Endothelial cell of umbilical vein (primary cell): ENCODE measurements around the gene PDIA5. TPM values are rescaled to one million over a fixed set of nuclear protein-coding genes. Genes with fewer than 3 reads are reported as not detected.

Source experiments
- BruUV-seq: library from RNA; stranded (reverse); fragments of 400-500 nt; replicated peaks from 2 replicates; lab custom pipeline; 2021; lab: Mats Ljungman, UMichigan
- CTCF ChIA-PET: fragments of 300-600, 350-600 bp; sonication (Branson Sonifier 250); formaldehyde crosslinking; loops from one replicate; lab custom pipeline; 2021; ENCODE audit warnings: antibody characterized with exemption, inconsistent platforms; lab: Charles Lee
- POLR2A ChIA-PET: fragments of 300-600, 350-600 bp; sonication (Branson Sonifier 250); formaldehyde crosslinking; loops from one replicate; lab custom pipeline; 2021; ENCODE audit warnings: antibody characterized with exemption, inconsistent platforms; lab: Charles Lee
- DNase-seq: peaks from one replicate; pipeline ENCODE4 v3.0.0-alpha.2; 2011; ENCODE audit warnings: low read depth, low spot score
- FAIRE-seq: peaks from 2 replicates; lab custom pipeline; 2011; peaks lifted over from hg19 to GRCh38; lab: Jason Lieb, UNC
- H2AFZ ChIP-seq: 2 replicates; pipeline ENCODE4 v1.6.0; 2012; ENCODE audit warnings: low read depth, low read length, control low read depth, inconsistent platforms
- H3K27ac ChIP-seq: 2 replicates; pipeline ENCODE4 v1.5.1; 2011; ENCODE audit warnings: low read depth, mild to moderate bottlenecking, control low read depth, low read length, moderate library complexity; ENCODE audit not compliant: insufficient read depth
- H3K27me3 ChIP-seq, 2 experiments: 2 replicates each; pipeline versions ENCODE4 v1.6.0 to v1.6.1; 2011; ENCODE audit warnings: low read length in 2 of 2, mixed read lengths in 1 of 2; ENCODE audit not compliant: control insufficient read depth in 2 of 2, insufficient read depth in 2 of 2
- H3K36me3 ChIP-seq, 2 experiments: 2 replicates in 1 of 2; 3 replicates in 1 of 2; pipeline ENCODE4 v1.5.1; 2011; ENCODE audit warnings: low read length in 2 of 2, mild to moderate bottlenecking in 1 of 2, moderate library complexity in 1 of 2; ENCODE audit not compliant: control insufficient read depth in 2 of 2, insufficient read depth in 2 of 2; ENCODE audit errors: extremely low read depth in 1 of 2
- H3K4me1 ChIP-seq: 3 replicates; pipeline ENCODE4 v1.5.1; 2011; ENCODE audit warnings: mild to moderate bottlenecking, low read length; ENCODE audit not compliant: control insufficient read depth, insufficient read depth; ENCODE audit errors: extremely low read depth
- H3K4me2 ChIP-seq: 2 replicates; pipeline ENCODE4 v1.6.1; 2011; ENCODE audit warnings: low read length, control low read depth, mixed read lengths; ENCODE audit not compliant: insufficient read depth
- H3K4me3 ChIP-seq, 3 experiments: fragments of 200-600 bp in 1 of 3; sonication (generic), shearing (Covaris generic) in 1 of 3; replicated peaks in 1 of 3; 2 replicates each; pipeline ENCODE4 v1.5.1; 2011 to 2016; ENCODE audit warnings: control low read depth in 3 of 3, low read length in 3 of 3, mild to moderate bottlenecking in 2 of 3, inconsistent platforms in 1 of 3, low read depth in 1 of 3, moderate library complexity in 1 of 3; ENCODE audit not compliant: insufficient read depth in 1 of 3
- H3K79me2 ChIP-seq: 2 replicates; pipeline ENCODE4 v1.6.0; 2012; ENCODE audit warnings: low read length, inconsistent platforms; ENCODE audit not compliant: control insufficient read depth, insufficient read depth
- H3K9ac ChIP-seq: replicated peaks from 2 replicates; pipeline ENCODE3; 2011; ENCODE audit warnings: low read length, control low read depth; ENCODE audit not compliant: insufficient read depth; ENCODE audit errors: extremely low read depth
- H3K9me1 ChIP-seq: replicated peaks from 3 replicates; pipeline ENCODE4 v1.6.0; 2011; ENCODE audit warnings: mild to moderate bottlenecking, low read length; ENCODE audit not compliant: control insufficient read depth, insufficient read depth; ENCODE audit errors: extremely low read depth
- H3K9me3 ChIP-seq: replicated peaks from 2 replicates; pipeline ENCODE4 v1.5.1; 2012; ENCODE audit warnings: low read length, inconsistent platforms; ENCODE audit not compliant: control insufficient read depth, insufficient read depth
- H4K20me1 ChIP-seq: replicated peaks from 2 replicates; pipeline ENCODE3; 2011; ENCODE audit warnings: mild to moderate bottlenecking, low read length; ENCODE audit not compliant: control insufficient read depth, insufficient read depth; ENCODE audit errors: extremely low read depth
- EZH2 ChIP-seq: IDR thresholded peaks from 2 replicates; pipeline ENCODE4 v1.6.1; 2012; ENCODE audit warnings: borderline replicate concordance, low read depth, mild to moderate bottlenecking, moderate library complexity, low read length, inconsistent platforms; ENCODE audit not compliant: severe bottlenecking
- FOS ChIP-seq: IDR thresholded peaks from 2 replicates; pipeline ENCODE4 v1.6.1; 2011; ENCODE audit warnings: mild to moderate bottlenecking, low read length, moderate library complexity, borderline replicate concordance; ENCODE audit not compliant: insufficient read depth
- GATA2 ChIP-seq: IDR thresholded peaks from 2 replicates; pipeline ENCODE4 v1.7.0; 2011; ENCODE audit warnings: low read depth, mild to moderate bottlenecking, moderate library complexity, mixed read lengths, low read length; ENCODE audit not compliant: insufficient read length, insufficient read depth
- JUN ChIP-seq: IDR thresholded peaks from 2 replicates; pipeline ENCODE4 v1.6.1; 2011; ENCODE audit warnings: borderline replicate concordance, low read depth; ENCODE audit not compliant: insufficient read length, insufficient read depth
- MYC ChIP-seq: IDR thresholded peaks from one replicate; pipeline ENCODE4 v1.6.1; 2011; ENCODE audit warnings: mild to moderate bottlenecking, low read depth, low read length
- POLR2A ChIP-seq: IDR thresholded peaks from 2 replicates; pipeline ENCODE4 v1.6.1; 2012; ENCODE audit warnings: low read depth, mild to moderate bottlenecking, control low read depth, low read length
- POLR2AphosphoS5 ChIP-seq: IDR thresholded peaks from 2 replicates; pipeline ENCODE4 v1.6.1; 2012; ENCODE audit warnings: low read depth, mild to moderate bottlenecking, control low read depth, low read length, moderate library complexity; ENCODE audit not compliant: insufficient read depth
- dilution Hi-C: fragments of 300-500 bp; cut with MboI; formaldehyde crosslinking; loops from one replicate; pipeline ENCODE4 v1.15.0; 2019; ENCODE audit warnings: low sequenced_read_pairs; ENCODE audit not compliant: extremely low pct_ligation_motif_present
- intact Hi-C: fragments of 100-400 bp; cut with micrococcal nuclease; formaldehyde crosslinking; loops from one replicate; pipeline ENCODE4 v1.10.0; 2022
- polyA plus RNA-seq, 4 experiments: library from polyadenylated mRNA; depleted of rRNA in 3 of 4; stranded (reverse) in 3 of 4; unstranded in 1 of 4; fragments of >200 nt; gene quantifications; 2 replicates each; pipeline versions ENCODE4 v1.2.1 to v1.2.3, GENCODE V29; 2011 to 2012; ENCODE audit warnings: missing spikeins in 1 of 4
- total RNA-seq: library from RNA; stranded (reverse); gene quantifications from 2 replicates; pipeline ENCODE4 v1.2.3, GENCODE V29; 2021
- TF ChIP-seq, protein P1 (sequence below), 2 donors: IDR thresholded peaks; 1 replicate in 1 of 2; 2 replicates in 1 of 2; pipeline ENCODE4 v1.5.1; 2011; ENCODE audit warnings: low read length in 2 of 2, mild to moderate bottlenecking in 2 of 2, moderate library complexity in 2 of 2, control low read depth in 1 of 2, inconsistent platforms in 1 of 2, low read depth in 1 of 2; ENCODE audit not compliant: insufficient read depth in 1 of 2; ENCODE audit errors: extremely low read depth in 1 of 2
- TF ChIP-seq, protein P2 (sequence below): IDR thresholded peaks from 2 replicates; pipeline ENCODE4 v1.6.1; 2011; ENCODE audit not compliant: insufficient read depth, insufficient read length

The PDIA5 gene
- total and polyA plus RNA-seq, 2 donors (not counting 3 experiments of a cell fraction or from before 2014, with no cell fraction given) = 55.7 to 85.6 TPM

DNA sequence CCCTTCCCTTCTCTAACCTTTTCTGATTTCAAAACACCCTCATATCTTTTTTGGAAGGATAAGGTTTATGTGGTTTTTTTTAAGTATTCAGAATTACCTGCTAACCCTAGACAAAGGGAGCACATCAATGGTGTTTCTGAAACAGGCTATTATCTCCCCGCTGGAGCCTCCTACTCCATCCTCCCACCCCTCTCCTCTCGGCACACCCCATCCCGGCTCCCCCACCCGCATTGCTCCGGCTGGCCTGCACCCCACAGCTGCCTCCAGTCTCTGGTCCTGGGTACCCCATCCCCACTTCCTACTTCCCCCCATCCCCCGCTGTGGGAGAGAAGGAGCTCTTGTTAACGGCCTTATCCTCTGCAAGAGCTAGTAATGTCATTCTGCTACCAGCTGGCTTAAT is 59.2 kb downstream of the PDIA5 start:
- Histone ChIP-seq H2AFZ (no peak overlapping the region), H3K9me3 (no peaks in the 10 kb centered on the region), H3K4me1 (peaks cover 12% of the 10 kb centered on the region), H3K27ac (no peak overlapping the region), H3K36me3 (peaks cover 5 to 46% of the 10 kb centered on the region in 2 experiments), H3K4me3 (no peak overlapping the region), H3K4me2 (no peak overlapping the region), H3K27me3 (no peaks in the 10 kb centered on the region), H3K79me2 (no peaks in the 10 kb centered on the region), H3K9ac (no peak overlapping the region), H4K20me1 (no peaks in the 10 kb centered on the region), H3K9me1 (no peaks in the 10 kb centered on the region)
- dilution Hi-C loops = no loop called here
- DNase-seq = no peak
- POLR2A ChIA-PET = no interaction called here
- no peak for FAIRE-seq
- TF ChIP-seq MYC = no peak
- TF ChIP-seq, protein P1, sequence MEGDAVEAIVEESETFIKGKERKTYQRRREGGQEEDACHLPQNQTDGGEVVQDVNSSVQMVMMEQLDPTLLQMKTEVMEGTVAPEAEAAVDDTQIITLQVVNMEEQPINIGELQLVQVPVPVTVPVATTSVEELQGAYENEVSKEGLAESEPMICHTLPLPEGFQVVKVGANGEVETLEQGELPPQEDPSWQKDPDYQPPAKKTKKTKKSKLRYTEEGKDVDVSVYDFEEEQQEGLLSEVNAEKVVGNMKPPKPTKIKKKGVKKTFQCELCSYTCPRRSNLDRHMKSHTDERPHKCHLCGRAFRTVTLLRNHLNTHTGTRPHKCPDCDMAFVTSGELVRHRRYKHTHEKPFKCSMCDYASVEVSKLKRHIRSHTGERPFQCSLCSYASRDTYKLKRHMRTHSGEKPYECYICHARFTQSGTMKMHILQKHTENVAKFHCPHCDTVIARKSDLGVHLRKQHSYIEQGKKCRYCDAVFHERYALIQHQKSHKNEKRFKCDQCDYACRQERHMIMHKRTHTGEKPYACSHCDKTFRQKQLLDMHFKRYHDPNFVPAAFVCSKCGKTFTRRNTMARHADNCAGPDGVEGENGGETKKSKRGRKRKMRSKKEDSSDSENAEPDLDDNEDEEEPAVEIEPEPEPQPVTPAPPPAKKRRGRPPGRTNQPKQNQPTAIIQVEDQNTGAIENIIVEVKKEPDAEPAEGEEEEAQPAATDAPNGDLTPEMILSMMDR (IDR thresholded peaks at IDR 0.05; ENCODE audit: extremely low read depth in 1 of 2, insufficient read depth in 1 of 2, low read depth in 1 of 2, low read length in 2 of 2) = no peak
- no peak for TF ChIP-seq JUN
- no peak for TF ChIP-seq POLR2AphosphoS5
- TF ChIP-seq, protein P2, sequence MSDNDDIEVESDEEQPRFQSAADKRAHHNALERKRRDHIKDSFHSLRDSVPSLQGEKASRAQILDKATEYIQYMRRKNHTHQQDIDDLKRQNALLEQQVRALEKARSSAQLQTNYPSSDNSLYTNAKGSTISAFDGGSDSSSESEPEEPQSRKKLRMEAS = no peak
- TF ChIP-seq EZH2 = no peak
- no peak for TF ChIP-seq FOS
- TF ChIP-seq GATA2 = no peak
- no peak for TF ChIP-seq POLR2A
- no TSS peak for BruUV-seq
- intact Hi-C loops = no loop called here
- CTCF ChIA-PET = no interaction called here
